K562 (cell line): ENCODE data around the gene DNAAF8. TPM values are rescaled to one million over a fixed set of nuclear protein-coding genes. Genes with fewer than 3 reads are reported as not detected.

Experiments used
- ATAC-seq: fragments of 200-7000 bp; cut with Tn5 transposase; 3 replicates; pipeline ENCODE4 v1.9.1; 2020; ENCODE audit warnings: moderate library complexity
- BruUV-seq: library from RNA; stranded (reverse); fragments of 400-500 nt; replicated peaks from 2 replicates; lab custom pipeline; 2021; lab: Mats Ljungman, UMichigan
- CTCF ChIA-PET: fragments of 300-600 bp; formaldehyde crosslinking; extraction: SDS; loops from one replicate; lab custom pipeline; 2021; ENCODE audit warnings: low intra/inter-chr PET ratio; lab: Yijun Ruan, JAX
- POLR2A ChIA-PET: fragments of 300-600, 350-650 bp; sonication (Branson Sonifier 250); formaldehyde crosslinking; extraction: SDS; loops from one replicate; lab custom pipeline; 2021; ENCODE audit warnings: antibody characterized with exemption, inconsistent platforms; lab: Yijun Ruan, JAX
- DNase-seq, 4 experiments: peaks; one replicate each; pipeline versions ENCODE4 v3.0.0 to v3.0.0-alpha.2; 2011 to 2018; ENCODE audit warnings: low spot score in 3 of 4, mixed read lengths in 3 of 4; ENCODE audit errors: extremely low read depth in 1 of 4
- FAIRE-seq: peaks from 2 replicates; lab custom pipeline; 2011; peaks lifted over from hg19 to GRCh38; lab: Jason Lieb, UNC
- H2AFZ ChIP-seq: 2 replicates; pipeline ENCODE4 v1.6.0; 2011; ENCODE audit warnings: low read depth, low read length, control low read depth, inconsistent platforms
- H3K27ac ChIP-seq: fragments of 200-600 bp; 3 replicates; pipeline ENCODE4 v1.8.0; 2011; ENCODE audit warnings: low read depth, mild to moderate bottlenecking, control low read depth, inconsistent platforms, low read length, moderate library complexity, mixed read lengths; ENCODE audit errors: extremely low read depth
- H3K27me3 ChIP-seq, 2 experiments: fragments of 300-600 bp in 1 of 2; 2 replicates in 1 of 2; 3 replicates in 1 of 2; pipeline versions ENCODE4 v1.6.0 to v1.8.0; 2011; ENCODE audit warnings: inconsistent platforms in 2 of 2, low read length in 2 of 2, mild to moderate bottlenecking in 1 of 2, mixed read lengths in 1 of 2, moderate library complexity in 1 of 2; ENCODE audit not compliant: control insufficient read depth in 2 of 2, insufficient read depth in 2 of 2
- H3K36me3 ChIP-seq: fragments of 300-600 bp; 3 replicates; pipeline ENCODE4 v1.8.0; 2011; ENCODE audit warnings: mild to moderate bottlenecking, low read length, inconsistent platforms; ENCODE audit not compliant: control insufficient read depth, insufficient read depth
- H3K4me1 ChIP-seq, 2 experiments: fragments of 200-600 bp in 1 of 2; replicated peaks in 1 of 2; 2 replicates in 1 of 2; 3 replicates in 1 of 2; pipeline versions ENCODE4 v1.5.1 to v1.8.0; 2011; ENCODE audit warnings: inconsistent platforms in 2 of 2, low read length in 2 of 2, mild to moderate bottlenecking in 1 of 2, mixed read lengths in 1 of 2, moderate library complexity in 1 of 2; ENCODE audit not compliant: control insufficient read depth in 2 of 2, insufficient read depth in 2 of 2
- H3K4me2 ChIP-seq: 2 replicates; pipeline ENCODE4 v1.6.1; 2011; ENCODE audit warnings: low read length, control low read depth, inconsistent platforms, mixed read lengths; ENCODE audit not compliant: insufficient read depth
- H3K4me3 ChIP-seq: fragments of 200-600 bp; sonication (generic), shearing (Covaris generic); 2 replicates; pipeline ENCODE4 v1.5.1; 2016; ENCODE audit warnings: control low read depth, inconsistent platforms
- H3K79me2 ChIP-seq: fragments of 200-600 bp; 3 replicates; pipeline ENCODE4 v1.8.0; 2011; ENCODE audit warnings: low read length, inconsistent platforms; ENCODE audit not compliant: control insufficient read depth, insufficient read depth
- H3K9ac ChIP-seq, 2 experiments: 2 replicates each; pipeline versions ENCODE4 v1.6.0 to v1.6.1; 2011; ENCODE audit warnings: low read depth in 2 of 2, low read length in 2 of 2, control low read depth in 1 of 2, inconsistent platforms in 1 of 2, mild to moderate bottlenecking in 1 of 2, mixed read lengths in 1 of 2; ENCODE audit not compliant: insufficient read depth in 1 of 2
- H3K9me1 ChIP-seq: one replicate; pipeline ENCODE4 v1.6.0; 2011; ENCODE audit warnings: inconsistent platforms, mild to moderate bottlenecking, low read length, moderate library complexity; ENCODE audit not compliant: control insufficient read depth, insufficient read depth
- H3K9me3 ChIP-seq: replicated peaks from 2 replicates; pipeline ENCODE4 v1.5.1; 2011; ENCODE audit warnings: low read depth, low read length, inconsistent platforms; ENCODE audit not compliant: control insufficient read depth, insufficient read depth
- H4K20me1 ChIP-seq: replicated peaks from 2 replicates; pipeline ENCODE4 v1.6.1; 2011; ENCODE audit warnings: low read length, inconsistent platforms, mixed read lengths; ENCODE audit not compliant: control insufficient read depth, insufficient read depth
- CBFA2T2 ChIP-seq: fragments of 450-650 bp; conservative IDR thresholded peaks from 2 replicates; pipeline ENCODE4 v1.6.1; 2017; ENCODE audit warnings: mild to moderate bottlenecking
- DLX4 ChIP-seq: fragments of 250-450 bp; sonication (Bioruptor Pico); IDR thresholded peaks from 2 replicates; pipeline ENCODE4 v1.6.1; 2021; ENCODE audit warnings: mild to moderate bottlenecking
- GTF2A2 ChIP-seq: IDR thresholded peaks from 2 replicates; pipeline ENCODE4 v1.6.1; 2016; ENCODE audit warnings: mild to moderate bottlenecking, missing genetic modification characterization, missing compliant biosample characterization
- NCOA6 ChIP-seq: fragments of 450-650 bp; IDR thresholded peaks from 2 replicates; pipeline ENCODE4 v1.6.1; 2017; ENCODE audit warnings: mild to moderate bottlenecking
- NFYB ChIP-seq: IDR thresholded peaks from 2 replicates; pipeline ENCODE4 v1.6.1; 2011; ENCODE audit warnings: mild to moderate bottlenecking, moderate library complexity; ENCODE audit not compliant: insufficient read length; ENCODE audit errors: extremely low read depth
- RAD51 ChIP-seq: fragments of 450-650 bp; IDR thresholded peaks from 2 replicates; pipeline ENCODE4 v1.7.1; 2016; ENCODE audit warnings: low read depth, mild to moderate bottlenecking, borderline replicate concordance
- SIN3A ChIP-seq, 2 experiments: fragments of 150-350 bp in 1 of 2; IDR thresholded peaks; 2 replicates each; pipeline ENCODE4 v1.6.1; 2011 to 2016; ENCODE audit warnings: borderline replicate concordance in 2 of 2, low read depth in 2 of 2, low read length in 2 of 2, mild to moderate bottlenecking in 2 of 2, moderate library complexity in 2 of 2; ENCODE audit not compliant: control insufficient read depth in 1 of 2
- SMARCE1 ChIP-seq: fragments of 450-650 bp; IDR thresholded peaks from 2 replicates; pipeline ENCODE4 v1.7.1; 2016; ENCODE audit warnings: mild to moderate bottlenecking
- TEAD1 ChIP-seq, 2 experiments: fragments of 450-650 bp in 1 of 2; sonication (generic) in 1 of 2; formaldehyde crosslinking; IDR thresholded peaks; 2 replicates each; pipeline versions ENCODE4 v1.4.0 to v1.8.0; 2020 to 2022; ENCODE audit warnings: mild to moderate bottlenecking in 2 of 2, missing genetic modification reagents in 1 of 2
- TOE1 ChIP-seq, 2 experiments: fragments of 450-650 bp in 1 of 2; sonication (generic) in 1 of 2; formaldehyde crosslinking in 1 of 2; IDR thresholded peaks; 2 replicates each; pipeline versions ENCODE4 v1.7.1 to v1.8.0; 2016 to 2022; ENCODE audit warnings: borderline replicate concordance in 2 of 2, mild to moderate bottlenecking in 2 of 2, antibody characterized with exemption in 1 of 2, inconsistent platforms in 1 of 2, low read depth in 1 of 2, missing genetic modification reagents in 1 of 2, moderate library complexity in 1 of 2
- USF2 ChIP-seq: sonication (generic); formaldehyde crosslinking; IDR thresholded peaks from 2 replicates; pipeline ENCODE4 v1.5.0; 2020; ENCODE audit warnings: missing genetic modification reagents
- YBX1 ChIP-seq: fragments of 450-650 bp; IDR thresholded peaks from 2 replicates; pipeline ENCODE4 v1.7.1; 2016; ENCODE audit warnings: mild to moderate bottlenecking
- ZNF609 ChIP-seq: sonication (generic); formaldehyde crosslinking; IDR thresholded peaks from 2 replicates; pipeline ENCODE4 v1.8.1; 2023; ENCODE audit warnings: missing genetic modification reagents, mild to moderate bottlenecking, borderline replicate concordance
- WGBS: fragments of 100-300 bp; shearing (Covaris generic); methylation state at CpG from one replicate; pipeline ENCODE4 v1.1.6; 2016; ENCODE audit warnings: low coverage, mixed read lengths; ENCODE audit not compliant: insufficient coverage; ENCODE audit errors: missing lambda C conversion rate; 5-methylcytosine and 5-hydroxymethylcytosine counted together
- in situ Hi-C: fragments of 300-500 bp; cut with MboI; formaldehyde crosslinking; loops from 4 replicates; pipeline ENCODE4 v1.15.0; 2018; ENCODE audit warnings: inconsistent platforms, mixed read lengths
- intact Hi-C: fragments of 100-400 bp; cut with micrococcal nuclease; formaldehyde crosslinking; loops from 2 replicates; pipeline ENCODE4 v1.14.2; 2022
- polyA plus RNA-seq, 8 experiments: library from polyadenylated mRNA; depleted of rRNA in 4 of 8; stranded (reverse) in 5 of 8; unstranded in 3 of 8; fragments of >200 nt; fragmentation: Nextera tagmentation in 2 of 8; fragmentation: Illumina TruSeq in 1 of 8; extraction: Ambion mirVana in 2 of 8; extraction: Trizol in 1 of 8; gene quantifications; 2 replicates each; pipeline versions ENCODE4 v1.2.1 to v1.2.3, GENCODE V29; 2011 to 2014; ENCODE audit warnings: inconsistent platforms in 1 of 8, missing spikeins in 1 of 8
- total RNA-seq, 7 experiments: library from RNA; depleted of rRNA in 6 of 7; stranded (reverse); fragments of >200 nt in 6 of 7; fragmentation: Illumina TruSeq in 2 of 7; extraction: Trizol in 2 of 7; gene quantifications; 2 replicates each; pipeline versions ENCODE4 v1.2.1 to v1.2.3, GENCODE V29; 2011 to 2021; ENCODE audit warnings: low replicate concordance in 1 of 7

DNAAF8 gene
- total and polyA plus RNA-seq, 9 of the 15 experiments (the other 6 are each of a cell fraction or from before 2014, with no cell fraction given) = 0.04 to 0.12 (median 0.10) TPM; not detected in 6

- Histone ChIP-seq H3K27me3 (no peaks in the 10 kb centered on the region), H3K9ac (peak overlapping the region in 1 of 2 experiments; percentile 4; a peak in 1 of 4 replicates), H3K4me1 (peaks cover 0 to 28% of the 10 kb centered on the region in 2 experiments; a peak in 2 of 5 replicates), H3K79me2 (no peaks in the 10 kb centered on the region), H3K9me1 (no peaks in the 10 kb centered on the region), H3K4me2 (no peak overlapping the region), H4K20me1 (no peaks in the 10 kb centered on the region), H3K9me3 (no peaks in the 10 kb centered on the region), H3K36me3 (0 out of 3 replicates have a peak, but pooled peaks cover under 1% of the 10 kb centered on the region), H3K27ac (no peak overlapping the region), H3K4me3 (no peak overlapping the region), H2AFZ (no peak overlapping the region)
- DNase-seq (peak; percentile 41 to 73 (median 60)), ATAC-seq (peak; percentile 70), FAIRE-seq (no peak)
- ChIA-PET POLR2A (interaction anchor here (0.6 kb wide), 1 partner anchor 53 kb away, joined by 3 read pairs; no protein-coding TSS in a partner anchor), CTCF (no interaction called here)
- intact Hi-C loops (no loop called here), in situ Hi-C loops (no loop called here)
- BruUV-seq = no TSS peak
- 67% methylated on average over 3 of the region's 3 CpGs for WGBS
- TF ChIP-seq SMARCE1 (no peak), RAD51 (peak; percentile 88), TOE1 (IDR thresholded peaks at IDR 0.05; ENCODE audit: borderline replicate concordance) (0 out of 2 replicates have a peak, but pooled peaks have one; percentile 35), TOE1 (CRISPR knock-in tag; IDR thresholded peaks at IDR 0.05; ENCODE audit: borderline replicate concordance, low read depth) (no peak), YBX1 (no peak), NFYB (no peak), USF2 (peak; percentile 91), GTF2A2 (tag) (no peak), DLX4 (CRISPR knock-in tag) (no peak), ZNF609 (CRISPR knock-in tag) (no peak), SIN3A (IDR thresholded peaks at IDR 0.05; ENCODE audit: borderline replicate concordance in 2 of 2, control insufficient read depth in 1 of 2, low read depth in 2 of 2, low read length in 2 of 2) (no peak), NCOA6 (no peak), TEAD1 (CRISPR knock-in tag; IDR thresholded peaks at IDR 0.05) (no peak), CBFA2T2 (peak; percentile 52)
These were observed 10.9 kb downstream of the DNAAF8 start for GRCh38 chr16:4745274-4745569.
